ENCODE data around the gene CTNNBIP1. TPM values are rescaled to one million over a fixed set of nuclear protein-coding genes. Genes with fewer than 3 reads are reported as not detected.

Gene CTNNBIP1
- total and polyA plus RNA-seq, 2 of the 8 experiments (the other 6 are each of a cell fraction or from before 2014, with no cell fraction given) = 40.9 to 46.6 TPM

- no peak for TF ChIP-seq HDAC2 (IDR thresholded peaks at IDR 0.05; ENCODE audit: borderline replicate concordance in 1 of 2, low read depth in 2 of 2, low read length in 2 of 2)
- no peak for TF ChIP-seq SIX5 (IDR thresholded peaks at IDR 0.05; ENCODE audit: low read depth, low read length)
- TF ChIP-seq NANOG (IDR thresholded peaks at IDR 0.05; ENCODE audit: insufficient read depth, low read depth, low read length, poor library complexity, severe bottlenecking) = no peak
- no peak for TF ChIP-seq ATF3 (IDR thresholded peaks at IDR 0.05; ENCODE audit: insufficient read depth, low read depth, low read length)
- TF ChIP-seq MAX (IDR thresholded peaks at IDR 0.05) = peak; percentile 7; the same call in 1 of the 2 replicates
- no peak for TF ChIP-seq KDM4A (IDR thresholded peaks at IDR 0.05; ENCODE audit: low read depth, low read length, severe bottlenecking)
- no peak for TF ChIP-seq SP2 (IDR thresholded peaks at IDR 0.05; ENCODE audit: low read length)
- TF ChIP-seq ASH2L (IDR thresholded peaks at IDR 0.05; ENCODE audit: low read length) = no peak
- TF ChIP-seq CEBPB (IDR thresholded peaks at IDR 0.05; ENCODE audit: low read depth, low read length) = no peak
- TF ChIP-seq KDM1A (IDR thresholded peaks at IDR 0.05; ENCODE audit: borderline replicate concordance, low read length) = no peak
- TF ChIP-seq GABPA (IDR thresholded peaks at IDR 0.05; ENCODE audit: borderline replicate concordance, insufficient read depth, low read length) = no peak
- no peak for TF ChIP-seq TEAD4 (IDR thresholded peaks at IDR 0.05; ENCODE audit: low read depth, low read length)
- TF ChIP-seq BRCA1 (IDR thresholded peaks at IDR 0.05; ENCODE audit: low read depth, low read length) = no peak
- TF ChIP-seq RBBP5 (IDR thresholded peaks at IDR 0.05; ENCODE audit: borderline replicate concordance, low read depth, low read length) = no peak
- TF ChIP-seq TAF1 (IDR thresholded peaks at IDR 0.05; ENCODE audit: low read depth, low read length) = no peak
- TF ChIP-seq CTBP2 (IDR thresholded peaks at IDR 0.05; ENCODE audit: borderline replicate concordance, insufficient read depth, insufficient read length, low read length) = no peak
- no peak for TF ChIP-seq GTF2F1 (IDR thresholded peaks at IDR 0.05; ENCODE audit: borderline replicate concordance, low read depth, low read length)
- no peak for TF ChIP-seq RNF2 (IDR thresholded peaks at IDR 0.05; ENCODE audit: borderline replicate concordance, low read depth, low read length, missing control alignments, poor library complexity, severe bottlenecking)
- TF ChIP-seq YY1 (IDR thresholded peaks at IDR 0.05; ENCODE audit: low read depth, low read length) = no peak
- TF ChIP-seq CHD2 (IDR thresholded peaks at IDR 0.05; ENCODE audit: low read length) = no peak
- TF ChIP-seq TCF12 (IDR thresholded peaks at IDR 0.05; ENCODE audit: low read depth, low read length) = no peak
- no peak for TF ChIP-seq EP300 (IDR thresholded peaks at IDR 0.05; ENCODE audit: borderline replicate concordance in 1 of 2, low read depth in 2 of 2, low read length in 2 of 2)
Observed at GRCh38 chr1:9825093-9826074, 84.7 kb downstream of the CTNNBIP1 start (continued).
